GM18909 (cell line): Measurements from ENCODE around the gene LSAMP.

Experiments
- ATAC-seq: cut with Tn5 transposase; IDR thresholded peaks from one replicate; pipeline ENCODE4 v1.9.1; 2021; ENCODE audit warnings: mild to moderate bottlenecking; ENCODE audit not compliant: unreplicated experiment, poor library complexity

The LSAMP gene

DNA sequence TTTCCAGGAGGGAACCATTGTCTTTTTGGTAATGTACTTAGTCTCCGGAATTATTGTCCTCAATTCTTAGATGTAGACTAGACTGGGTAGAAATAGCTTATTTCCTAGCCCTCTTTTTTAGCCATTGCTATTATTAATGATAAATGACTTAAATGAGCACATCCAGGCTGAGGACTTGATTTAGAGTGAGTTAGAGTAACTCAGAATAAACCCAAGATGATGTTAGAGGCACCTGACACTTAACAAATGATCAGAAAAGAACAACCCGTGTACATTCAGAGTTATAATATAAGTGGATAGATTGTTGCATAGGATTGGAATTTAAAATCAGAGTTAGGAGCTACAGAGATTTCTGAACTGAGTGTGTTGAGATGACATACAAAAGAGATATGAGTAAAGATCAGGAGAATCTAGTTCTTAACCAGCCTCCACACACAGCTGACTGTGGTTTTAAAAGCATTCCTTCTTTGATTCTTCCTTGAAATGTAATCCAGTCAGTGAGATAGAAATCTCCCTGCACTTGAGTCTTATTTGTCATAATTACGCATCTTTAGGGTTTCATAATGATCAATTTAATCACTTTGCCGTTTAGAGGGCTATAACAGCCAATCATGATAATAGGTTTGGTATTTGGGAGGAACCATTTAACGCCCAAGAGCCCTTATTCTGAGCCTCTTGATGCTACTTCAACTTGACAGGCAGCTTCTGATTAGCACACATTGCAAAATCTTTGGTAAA is 455.4 kb downstream of the LSAMP start:
- no peak for ATAC-seq

DNA sequence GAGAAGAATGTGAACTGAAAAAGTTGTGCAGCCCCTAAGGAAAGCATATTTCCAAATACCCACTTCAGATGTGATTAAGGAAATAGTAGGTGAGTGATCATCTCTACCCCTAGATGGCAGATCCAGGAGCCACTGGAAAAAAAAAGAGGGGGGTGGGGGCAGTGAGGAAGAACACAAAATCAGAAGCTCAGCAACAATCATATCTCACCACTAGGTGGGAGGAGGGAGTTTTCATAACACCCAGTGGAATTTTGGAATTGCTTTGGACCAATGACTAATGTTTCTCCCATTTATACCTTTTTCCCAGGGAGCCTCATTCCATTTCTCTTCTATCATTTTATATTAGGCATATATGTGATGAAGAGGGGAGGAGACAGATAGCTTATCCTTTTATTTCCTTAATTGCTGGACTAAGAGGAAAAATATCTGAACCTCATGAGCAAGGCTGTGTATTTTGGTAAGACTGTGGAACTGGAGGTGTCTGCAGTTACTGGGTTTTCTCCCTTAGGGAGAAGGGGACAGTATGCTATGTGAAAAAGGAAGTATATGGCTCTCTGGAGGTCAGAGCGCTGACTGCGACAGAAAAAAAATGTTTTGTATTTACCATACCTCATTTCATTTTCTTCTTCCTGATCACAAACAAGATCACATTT is 458.6 kb downstream of the LSAMP start:
- no peak for ATAC-seq

DNA sequence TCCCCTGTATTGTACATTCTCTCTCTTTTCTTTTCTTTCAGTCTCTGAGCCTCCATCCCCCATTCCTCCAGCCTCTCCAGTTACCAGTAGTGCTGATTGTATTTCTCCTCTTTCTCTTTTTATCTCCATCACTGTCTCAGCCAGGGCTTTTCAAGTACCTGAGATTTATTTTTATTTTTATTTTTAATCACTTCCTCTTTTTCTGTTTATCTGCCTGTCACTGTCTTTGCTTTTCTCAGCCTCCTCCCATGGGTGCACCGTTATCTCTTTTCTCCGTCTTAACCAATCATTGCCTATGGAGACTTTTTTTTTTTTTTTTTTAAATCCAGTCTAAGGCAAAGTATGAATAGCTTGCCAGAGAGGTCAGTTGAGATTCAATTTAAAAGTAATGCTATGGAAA is 462.7 kb downstream of the LSAMP start:
- no peak for ATAC-seq

DNA sequence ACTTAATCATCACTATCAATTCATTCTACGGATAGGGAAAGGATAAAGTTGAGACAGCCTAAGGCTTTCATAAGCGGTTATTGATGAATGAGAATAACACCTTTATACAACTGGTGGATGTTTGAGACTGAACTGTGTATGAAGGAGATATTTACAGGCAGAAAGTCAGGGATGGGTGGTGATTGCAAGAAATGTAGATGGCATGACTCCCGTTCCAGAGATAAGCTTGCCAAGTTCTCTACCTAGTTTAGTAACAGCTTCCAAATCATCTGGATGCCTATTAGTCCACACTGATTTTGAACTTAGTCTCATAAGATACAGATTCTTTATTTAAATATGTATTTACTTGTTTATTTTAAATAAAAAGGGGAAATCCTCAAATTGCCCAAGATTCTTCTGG is 463.2 kb downstream of the LSAMP start:
- ATAC-seq, result no peak

DNA sequence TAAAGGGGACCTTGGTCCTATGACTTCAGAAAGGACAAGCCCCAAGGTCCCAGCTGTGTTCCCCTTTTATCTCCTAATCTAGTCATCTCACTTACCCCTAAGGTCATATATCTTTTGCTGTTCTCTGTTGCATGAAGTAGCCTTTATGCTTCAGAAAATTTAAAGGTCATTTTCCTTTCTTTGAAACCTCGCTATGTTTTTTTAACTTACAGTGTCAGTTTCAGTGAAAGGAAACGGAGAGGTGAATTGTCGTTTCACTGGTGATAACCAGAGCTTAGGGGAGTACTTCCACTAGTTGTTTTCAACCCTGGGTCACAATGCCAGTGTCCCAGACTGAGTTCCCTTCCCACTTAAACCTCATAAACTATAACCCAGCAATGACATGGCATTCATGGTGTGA is 464.6 kb downstream of the LSAMP start:
- ATAC-seq, result no peak

DNA sequence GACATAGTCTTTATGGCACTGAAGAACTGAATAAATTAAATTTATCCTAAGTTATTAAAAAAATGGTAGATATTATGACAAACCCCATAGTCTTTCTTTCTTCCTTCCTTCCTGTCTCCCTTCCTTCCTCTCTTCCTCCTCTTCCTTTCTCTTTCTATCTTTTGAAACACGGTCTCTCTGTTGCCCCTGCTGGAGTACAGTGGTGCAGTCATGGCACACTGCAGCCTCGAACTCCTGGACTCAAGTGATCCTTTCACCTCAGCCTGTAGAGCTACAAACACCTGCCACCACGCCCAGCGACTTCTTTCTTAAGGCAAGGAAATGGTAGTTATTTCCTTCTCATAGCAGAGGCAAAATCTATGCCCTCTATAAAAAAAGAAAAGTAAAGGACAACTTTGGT is 467.4 kb downstream of the LSAMP start:
- no peak for ATAC-seq

DNA sequence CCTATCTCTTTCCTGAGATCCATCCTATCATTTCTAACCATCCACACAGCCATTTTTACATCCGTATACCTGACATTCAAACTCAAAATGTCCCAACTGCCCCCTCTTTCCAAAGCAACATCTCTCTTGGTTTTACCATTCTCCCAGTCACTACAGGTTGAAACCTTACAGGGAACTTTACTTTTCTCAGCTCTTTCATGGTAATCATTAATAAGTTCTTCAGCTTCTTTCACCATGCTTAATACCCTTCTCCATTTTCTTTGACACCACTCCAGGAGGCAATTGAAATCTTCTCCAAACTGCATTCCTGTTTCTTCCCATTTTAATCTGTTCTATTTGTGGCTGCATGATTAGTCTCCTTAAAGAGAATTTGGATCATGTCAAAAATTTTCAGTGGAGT is 469.5 kb downstream of the LSAMP start:
- no peak for ATAC-seq

DNA sequence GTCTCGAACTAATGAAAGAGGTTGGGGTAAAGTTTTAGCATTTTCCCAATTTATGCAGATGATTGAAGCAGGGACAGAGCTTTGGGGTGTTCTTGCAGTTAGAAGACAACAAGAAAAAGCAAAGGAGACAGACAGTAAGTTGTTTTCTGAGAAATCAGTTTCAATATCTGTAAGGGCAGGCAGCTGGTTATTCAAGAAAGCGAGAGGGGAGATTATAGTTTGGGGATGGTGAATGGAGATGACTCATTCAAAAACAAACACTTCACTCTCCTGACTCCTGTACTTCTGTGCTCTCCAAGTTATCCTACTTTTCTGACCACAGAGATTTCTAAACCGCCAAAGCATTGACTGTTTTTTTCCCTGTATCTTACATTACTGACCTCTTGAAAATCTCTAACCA is 469.9 kb downstream of the LSAMP start:
- no peak for ATAC-seq

DNA sequence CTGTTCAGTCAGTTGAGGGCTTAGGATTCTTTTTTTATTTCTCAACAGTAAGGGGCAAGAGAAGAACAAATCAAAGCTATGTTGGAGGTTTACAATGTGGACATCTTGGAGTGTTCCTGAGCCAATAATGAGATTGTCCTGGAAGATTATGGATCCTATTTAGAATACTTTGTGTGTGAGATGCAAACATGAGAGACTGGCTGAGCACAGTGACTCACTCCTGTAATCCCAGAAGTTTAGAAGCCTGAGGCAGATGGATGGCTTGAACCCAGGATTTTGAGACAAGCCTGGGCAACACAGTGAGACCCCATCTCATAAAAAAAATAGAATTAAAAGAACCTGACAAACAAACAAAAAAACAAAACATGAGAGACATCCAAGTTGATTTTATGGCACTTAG is 470.3 kb downstream of the LSAMP start:
- ATAC-seq, result no peak

DNA sequence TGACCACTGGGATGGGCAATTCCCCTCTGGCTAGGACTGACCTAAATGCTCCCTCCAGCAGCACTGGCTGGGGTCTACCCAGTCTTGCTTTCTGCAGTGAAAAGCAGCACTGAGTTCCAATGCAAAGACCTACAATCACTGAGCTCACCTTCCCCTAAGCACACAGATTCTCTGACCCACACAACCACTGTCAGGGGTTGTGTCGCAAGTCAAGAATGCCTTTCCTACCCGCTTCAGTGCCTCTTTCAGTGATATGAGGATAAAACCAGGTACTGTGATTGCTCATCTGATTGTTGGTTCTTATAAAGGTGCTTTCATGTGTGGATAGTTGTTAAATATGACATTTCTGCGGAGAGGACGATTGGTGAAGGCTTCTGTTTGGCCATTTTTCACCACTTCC is 476.4 kb downstream of the LSAMP start:
- no peak for ATAC-seq

DNA sequence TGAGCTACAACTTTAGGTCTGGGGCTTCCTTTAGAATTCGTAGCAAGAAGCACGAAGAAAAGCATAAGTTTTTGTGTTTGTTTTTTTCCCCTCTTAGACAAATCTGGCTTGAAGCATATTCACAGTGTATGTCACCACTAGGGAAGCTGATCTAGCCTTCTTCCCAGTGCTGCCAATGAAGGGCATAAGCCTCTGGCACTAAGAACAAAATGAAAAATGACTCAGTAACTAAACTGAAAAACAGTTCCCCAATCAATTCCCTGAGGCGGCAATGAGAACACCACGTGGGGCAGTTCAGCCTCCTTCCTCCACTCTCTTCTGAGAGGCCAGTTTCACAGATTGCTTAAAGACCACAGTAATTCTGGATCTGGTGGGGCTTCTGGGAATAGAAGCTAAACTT is 483.9 kb downstream of the LSAMP start:
- ATAC-seq, result no peak

DNA sequence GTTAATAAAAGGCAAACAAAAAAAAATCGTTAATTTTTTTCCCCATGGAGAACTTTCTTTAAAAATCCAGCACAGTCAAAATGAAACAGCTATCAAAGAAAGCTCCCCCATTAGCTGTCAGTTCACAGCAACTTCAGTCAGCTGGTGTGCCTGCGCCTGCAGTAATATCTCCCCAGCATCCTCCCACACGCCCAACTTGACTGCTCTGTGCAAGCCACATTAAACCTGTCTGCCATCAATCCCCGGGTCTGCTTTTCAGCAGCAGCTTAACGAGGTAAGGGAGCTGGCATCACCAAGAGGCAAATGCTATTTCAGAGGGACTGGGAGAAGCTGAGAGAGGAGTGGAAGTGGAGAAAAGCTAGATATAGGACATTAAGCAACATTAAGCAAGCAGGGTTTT is 484.5 kb downstream of the LSAMP start:
- peak; percentile 55 for ATAC-seq

DNA sequence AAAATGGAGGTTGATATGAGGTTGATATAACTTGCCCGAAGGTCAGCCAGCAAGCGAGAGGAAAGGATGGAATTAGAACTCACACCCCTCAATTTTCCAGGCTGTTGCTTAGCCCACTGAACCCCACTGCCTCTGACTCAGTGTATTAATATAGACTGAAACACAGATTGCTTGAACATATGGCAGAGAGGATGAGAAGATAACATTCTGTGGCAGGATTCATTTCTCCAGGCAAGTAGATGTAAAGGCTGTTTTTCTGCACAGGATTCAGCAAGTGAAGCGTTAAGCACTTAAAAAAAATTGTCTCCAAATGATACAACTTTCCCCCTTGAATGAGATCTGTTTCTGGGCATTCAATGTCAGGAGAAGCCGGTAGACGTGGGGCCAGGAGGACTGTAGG is 486.8 kb downstream of the LSAMP start:
- no peak for ATAC-seq

DNA sequence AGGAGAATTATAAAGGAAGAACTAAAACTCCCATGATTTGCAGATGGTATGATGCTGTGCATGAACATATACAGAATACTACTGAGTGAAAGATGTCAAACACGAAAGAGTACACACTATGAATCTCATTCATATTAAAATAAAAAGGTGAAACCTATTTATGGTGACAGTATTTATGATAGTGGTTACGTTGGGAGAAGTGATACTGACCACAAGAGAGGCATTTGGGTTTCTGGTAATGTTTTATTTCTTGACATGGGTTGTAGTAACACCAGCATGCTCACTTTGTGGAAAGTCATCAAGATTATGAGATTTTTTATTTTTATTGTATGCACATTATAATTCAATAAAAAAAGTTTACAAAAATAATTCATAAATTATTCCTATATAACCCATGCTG is 498.0 kb downstream of the LSAMP start:
- no peak for ATAC-seq

DNA sequence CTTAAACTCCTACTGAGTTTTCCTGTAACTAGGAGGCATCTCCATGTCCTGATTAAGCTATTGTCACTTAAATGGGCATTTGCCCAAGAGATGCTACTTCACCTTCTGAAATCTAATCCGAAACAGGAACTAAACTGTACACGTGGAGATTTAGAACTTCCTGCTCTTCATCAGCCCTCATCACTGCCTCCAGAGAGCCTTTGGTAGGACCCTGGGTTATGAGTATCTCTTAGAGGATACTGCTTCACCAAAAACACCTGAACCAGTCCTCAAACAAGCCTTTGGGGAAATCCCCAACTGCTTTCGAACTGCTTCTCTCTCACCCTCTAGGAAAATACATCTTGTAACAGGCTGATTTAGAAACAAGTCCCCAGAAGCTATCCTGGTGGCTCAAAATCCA is 501.7 kb downstream of the LSAMP start:
- no peak for ATAC-seq

DNA sequence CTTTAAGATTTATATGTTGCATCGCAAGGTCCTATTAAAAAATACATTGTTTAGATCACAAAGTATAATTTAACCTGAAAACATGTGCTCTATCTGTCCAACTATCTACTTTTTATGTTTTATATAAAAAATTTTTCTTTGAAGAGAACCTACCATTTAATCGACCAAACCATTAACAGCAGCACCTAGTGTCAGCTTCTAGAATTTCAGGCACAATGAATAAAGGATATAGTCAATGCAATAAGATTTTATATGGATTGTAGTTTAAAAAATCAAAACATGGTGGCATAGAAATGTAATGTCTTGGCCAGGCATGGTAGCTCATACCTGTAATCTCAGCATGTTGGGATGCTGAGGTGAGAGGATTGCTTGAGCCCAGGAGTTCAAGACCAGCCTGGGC is 508.2 kb downstream of the LSAMP start:
- no peak for ATAC-seq

DNA sequence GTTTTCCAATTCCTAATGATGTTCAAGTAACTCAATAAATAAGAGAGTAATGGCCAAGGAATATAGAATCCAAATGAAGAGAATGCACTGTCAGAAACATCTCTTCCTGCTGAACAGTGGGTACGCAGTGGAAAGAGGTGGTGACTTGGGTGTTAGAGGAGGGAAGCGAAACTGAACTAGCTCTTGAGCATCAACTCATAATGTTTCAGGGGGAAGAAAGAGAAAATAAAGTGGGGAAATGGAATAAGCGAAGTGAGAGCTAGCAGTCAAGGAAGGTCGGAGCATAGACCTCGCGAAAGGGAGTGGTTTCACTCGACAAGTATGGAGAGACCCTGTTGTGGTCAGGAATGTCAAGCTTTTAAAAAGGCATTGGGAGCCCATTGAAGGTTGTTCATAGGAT is 512.5 kb downstream of the LSAMP start:
- ATAC-seq, result no peak

DNA sequence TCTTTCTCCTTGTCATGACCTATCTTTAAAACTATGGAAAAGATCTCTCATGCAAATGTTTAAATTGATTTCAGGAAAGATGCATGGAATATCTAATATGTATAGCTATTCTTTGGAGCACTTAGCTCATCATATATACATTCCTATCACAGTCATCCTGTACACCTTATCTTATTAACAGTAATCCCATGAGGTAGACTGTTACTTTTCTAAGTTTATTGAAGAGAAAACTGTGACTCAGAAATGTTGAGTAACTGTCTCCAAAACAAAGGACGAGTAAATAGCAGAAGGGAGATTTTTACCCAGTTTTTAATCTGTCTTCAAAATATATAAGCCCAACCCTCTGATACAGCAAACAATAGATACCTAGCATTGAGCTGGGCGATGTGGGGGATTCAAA is 513.7 kb downstream of the LSAMP start:
- no peak for ATAC-seq

DNA sequence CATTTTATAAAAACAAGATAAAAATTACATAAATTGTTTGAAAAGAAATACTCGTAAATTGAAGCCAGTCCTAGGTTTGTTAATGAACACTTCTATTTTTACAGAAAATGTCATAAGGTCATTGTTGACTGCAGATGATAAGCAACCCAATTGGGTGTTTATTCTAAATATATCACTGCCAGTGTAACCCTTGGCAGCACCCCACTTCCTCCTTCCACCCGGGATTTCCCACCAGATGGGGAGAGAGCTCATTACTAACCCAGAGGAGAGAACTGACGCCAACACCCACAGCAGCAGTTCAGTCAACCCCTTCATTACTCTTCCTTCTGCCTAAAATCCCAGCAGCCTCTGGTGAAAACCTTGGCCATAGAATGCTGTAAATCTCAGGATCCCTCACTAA is 514.4 kb downstream of the LSAMP start:
- ATAC-seq, result peak; percentile 62

DNA sequence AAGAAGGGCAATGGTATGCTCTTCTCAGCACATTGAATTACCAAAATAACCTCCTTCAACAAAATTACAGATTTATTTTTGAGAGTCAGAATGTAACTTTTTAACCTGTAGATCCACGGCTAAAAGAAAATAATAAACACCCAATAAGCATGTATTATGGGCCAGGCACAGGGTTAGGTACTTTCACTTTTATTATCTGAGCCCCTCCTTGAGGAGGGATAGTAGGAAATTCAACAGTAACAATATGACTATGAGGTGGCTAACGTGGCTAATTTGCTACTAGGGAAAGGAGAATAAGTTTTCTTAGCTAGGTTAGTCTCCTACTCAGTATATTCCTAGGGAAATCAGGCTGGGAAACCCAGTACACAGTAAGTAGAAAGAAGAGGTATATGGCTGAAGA is 515.1 kb downstream of the LSAMP start:
- ATAC-seq, result no peak

DNA sequence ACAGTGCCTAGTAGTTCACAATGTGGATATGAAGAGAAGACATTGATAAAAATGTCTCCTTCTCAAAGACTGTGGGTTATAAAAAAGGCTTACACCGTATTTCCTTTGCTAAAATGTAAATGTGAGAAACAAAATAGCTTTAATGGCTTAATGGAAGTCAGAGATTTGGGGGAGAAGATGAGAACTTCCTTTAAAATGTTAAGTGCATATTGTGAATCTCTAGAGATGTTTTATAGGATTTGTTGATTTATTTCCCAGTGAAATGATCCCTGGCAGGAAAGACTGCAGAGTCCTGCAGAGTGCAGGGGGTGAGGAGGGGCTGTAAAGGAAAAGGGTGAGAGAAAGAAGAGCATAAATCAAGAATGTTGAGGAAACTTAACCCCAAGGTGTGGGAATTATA is 516.9 kb downstream of the LSAMP start:
- no peak for ATAC-seq

DNA sequence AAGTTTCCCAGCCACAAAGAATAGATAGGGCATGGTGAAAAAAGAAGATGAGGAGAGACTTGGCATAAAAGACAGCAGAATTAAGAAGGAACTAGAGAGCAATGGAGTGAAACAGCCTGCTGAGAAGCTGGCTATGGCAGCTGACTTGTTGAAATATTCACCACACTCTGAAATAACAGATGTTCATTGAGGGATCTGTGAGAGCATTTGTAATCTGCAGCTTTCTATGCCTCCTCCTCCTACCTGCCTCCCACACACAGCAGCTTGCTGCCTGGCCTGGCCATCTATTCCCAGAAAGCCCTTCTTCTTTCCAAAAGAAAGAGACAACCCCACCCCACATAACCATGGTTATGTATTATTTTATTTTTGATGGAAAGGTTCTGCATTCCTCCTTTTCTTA is 518.1 kb downstream of the LSAMP start:
- ATAC-seq, result no peak
